A673 (cell line): ENCODE data around the gene CBX2. TPM values are rescaled to one million over a fixed set of nuclear protein-coding genes. Genes with fewer than 3 reads are reported as not detected.

Source experiments
- BruUV-seq: library from RNA; stranded (reverse); fragments of 400-500 nt; replicated peaks from 2 replicates; lab custom pipeline; 2021; lab: Mats Ljungman, UMichigan
- CTCF ChIA-PET: fragments of 300-600 bp; sonication (Branson Sonifier 250); formaldehyde crosslinking; loops from one replicate; lab custom pipeline; 2022; ENCODE audit warnings: antibody characterized with exemption; lab: Charles Lee
- POLR2A ChIA-PET: fragments of 300-600 bp; sonication (Branson Sonifier 250); formaldehyde crosslinking; loops from one replicate; lab custom pipeline; 2022; ENCODE audit warnings: antibody characterized with exemption; ENCODE audit not compliant: low non-redundant PET; lab: Charles Lee
- DNase-seq: peaks from one replicate; pipeline ENCODE4 v3.0.0-alpha.2; 2015; ENCODE audit warnings: low spot score
- H3K27ac ChIP-seq: fragments of 200-600 bp; sonication (generic); 2 replicates; pipeline ENCODE4 v1.5.1; 2016; ENCODE audit warnings: mixed run types, low read depth, mild to moderate bottlenecking, mixed read lengths, antibody characterized with exemption, low read length; ENCODE audit not compliant: poor library complexity, severe bottlenecking
- H3K27me3 ChIP-seq: fragments of 200-600 bp; sonication (generic); replicated peaks from 2 replicates; pipeline ENCODE4 v1.6.1; 2017; ENCODE audit warnings: mixed run types, low read depth, mild to moderate bottlenecking, mixed read lengths, antibody characterized with exemption, low read length; ENCODE audit not compliant: insufficient read depth, poor library complexity
- H3K36me3 ChIP-seq: fragments of 200-600 bp; sonication (generic); 2 replicates; pipeline ENCODE4 v1.6.1; 2016; ENCODE audit warnings: mixed run types, mild to moderate bottlenecking, mixed read lengths, antibody characterized with exemption, low read length; ENCODE audit not compliant: insufficient read depth, poor library complexity, severe bottlenecking
- H3K4me1 ChIP-seq: fragments of 200-600 bp; sonication (generic); 2 replicates; pipeline ENCODE4 v1.6.1; 2017; ENCODE audit warnings: mixed run types, mild to moderate bottlenecking, mixed read lengths, antibody characterized with exemption, low read length; ENCODE audit not compliant: insufficient read depth, poor library complexity, severe bottlenecking
- H3K4me3 ChIP-seq: fragments of 200-600 bp; sonication (generic); 2 replicates; pipeline ENCODE4 v1.5.1; 2016; ENCODE audit warnings: low read depth, mixed run types, mild to moderate bottlenecking, mixed read lengths, low read length; ENCODE audit not compliant: poor library complexity, severe bottlenecking
- H3K9me3 ChIP-seq: fragments of 200-600 bp; sonication (generic); 2 replicates; pipeline ENCODE4 v1.6.1; 2016; ENCODE audit warnings: mixed run types, low read depth, mild to moderate bottlenecking, mixed read lengths, antibody characterized with exemption, low read length; ENCODE audit not compliant: poor library complexity, severe bottlenecking
- CTCF ChIP-seq: fragments of 300-800, 200-600 bp; sonication (generic); conservative IDR thresholded peaks from 2 replicates; pipeline ENCODE4 v1.5.1; 2017; ENCODE audit warnings: low read depth, mild to moderate bottlenecking, antibody characterized with exemption, low read length, moderate library complexity, mixed read lengths
- EZH2 ChIP-seq: fragments of 200-600 bp; sonication (generic); IDR thresholded peaks from 2 replicates; pipeline ENCODE4 v1.6.1; 2017; ENCODE audit warnings: borderline replicate concordance, low read depth, mild to moderate bottlenecking, mixed read lengths, antibody characterized with exemption, low read length; ENCODE audit not compliant: poor library complexity, severe bottlenecking
- intact Hi-C: fragments of 100-400 bp; cut with micrococcal nuclease; formaldehyde crosslinking; loops from one replicate; pipeline ENCODE4 v1.10.0; 2022; ENCODE audit not compliant: unreplicated experiment
- total RNA-seq: library from RNA; stranded (reverse); gene quantifications from 2 replicates; pipeline ENCODE4 v1.2.3, GENCODE V29; 2021

The CBX2 gene
- total RNA-seq, 1 experiment from 2014 or later: 59.5 TPM

GRCh38 chr17:79832218-79833109, 54.5 kb downstream of the CBX2 start:
- Histone ChIP-seq H3K4me3 (peak overlapping the region; percentile 20), H3K9me3 (no peaks in the 10 kb centered on the region), H3K27ac (peak overlapping the region; percentile 58), H3K27me3 (no peaks in the 10 kb centered on the region), H3K36me3 (peaks cover 23% of the 10 kb centered on the region), H3K4me1 (peaks cover 91% of the 10 kb centered on the region)
- ChIA-PET POLR2A (interaction anchor here (0.8 kb wide), 1 partner anchor 7 kb away, joined by 4 read pairs; no protein-coding TSS in a partner anchor), CTCF (interaction anchor here (0.6 to 0.7 kb wide), 4 partner anchors 17 to 35 kb away, joined by 3 to 6 read pairs (median 3); no protein-coding TSS in a partner anchor)
- peak; percentile 75 for DNase-seq
- intact Hi-C loops: loop anchor here (10.0 kb wide), 1 partner anchor 88 kb away; no protein-coding TSS in a partner anchor
- BruUV-seq: no TSS peak
- TF ChIP-seq EZH2 (no peak), CTCF (no peak)

DNA sequence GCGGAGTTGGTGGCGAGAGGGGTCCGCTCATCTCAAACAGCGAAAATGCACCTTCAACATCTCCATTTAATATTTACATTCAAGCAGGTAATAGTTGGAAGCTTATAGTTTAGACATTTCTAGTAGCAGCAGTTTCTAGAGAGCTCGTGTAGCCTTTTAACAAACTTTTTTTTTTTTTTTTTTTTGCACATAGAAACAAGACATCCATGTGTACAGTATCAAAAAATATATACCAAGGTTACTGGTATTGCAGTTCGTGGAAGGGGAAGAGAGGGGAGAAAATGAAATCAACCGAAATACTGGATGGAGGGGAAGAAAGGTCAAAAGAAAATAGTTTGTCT, 55.1 kb downstream of the CBX2 start:
- peak overlapping the region; percentile 20 for H3K4me3 ChIP-seq
- BruUV-seq: no TSS peak
- H3K4me1 ChIP-seq: peaks cover 90% of the 10 kb centered on the region
- ChIA-PET POLR2A (interaction anchor here (0.8 kb wide), 1 partner anchor 8 kb away, joined by 4 read pairs; no protein-coding TSS in a partner anchor), CTCF (interaction anchor here (0.6 kb wide), 3 partner anchors 17 to 21 kb away, joined by 3 to 6 read pairs (median 3); no protein-coding TSS in a partner anchor)
- H3K27ac ChIP-seq: no peak overlapping the region
- no peaks in the 10 kb centered on the region for H3K9me3 ChIP-seq
- TF ChIP-seq EZH2 (no peak), CTCF (no peak)
- intact Hi-C loops: loop anchor here (10.0 kb wide), 1 partner anchor 88 kb away; no protein-coding TSS in a partner anchor
- no peaks in the 10 kb centered on the region for H3K27me3 ChIP-seq
- peaks cover 23% of the 10 kb centered on the region for H3K36me3 ChIP-seq
- no peak for DNase-seq

DNA sequence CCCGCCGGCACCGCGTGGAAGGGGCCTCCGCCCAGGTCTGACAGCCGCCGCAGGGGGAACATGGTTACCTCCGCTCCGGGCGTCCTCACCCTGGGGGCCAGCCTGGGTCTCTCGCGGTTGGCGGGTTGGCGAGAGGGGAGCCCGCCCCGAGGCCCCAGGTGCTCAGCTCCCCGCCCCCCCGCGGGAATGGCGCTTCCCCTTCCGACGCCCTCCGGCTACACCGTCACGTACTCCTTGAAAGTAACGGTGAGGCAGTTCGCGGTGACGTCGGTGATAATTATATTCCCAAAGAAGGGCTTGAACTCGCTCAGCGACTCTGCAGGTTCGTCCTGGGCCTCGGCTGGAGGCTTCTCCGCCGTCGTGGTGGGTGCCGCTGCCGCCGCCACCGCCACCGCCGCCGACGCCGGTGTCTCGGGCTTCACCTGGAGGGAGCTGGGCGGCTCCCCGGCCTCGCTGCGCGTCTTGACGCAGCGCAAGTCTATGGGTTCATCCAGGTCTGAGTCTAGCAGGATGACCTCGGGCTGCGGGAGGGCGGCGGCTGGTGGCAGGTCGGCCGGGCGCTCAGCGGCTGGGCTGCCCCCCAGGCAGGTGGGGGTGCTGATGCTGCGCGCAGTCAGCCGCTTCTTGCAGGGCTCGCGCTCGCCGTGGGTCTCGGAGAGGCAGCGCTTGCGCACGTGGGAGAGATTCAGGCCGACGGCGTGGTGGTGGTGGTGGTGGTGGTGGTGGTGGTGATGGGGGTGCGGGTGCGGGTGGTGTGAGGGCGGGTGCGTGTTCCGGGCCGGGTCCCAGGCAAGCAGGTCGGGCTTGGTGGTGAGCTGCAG, 56.0 kb downstream of the CBX2 start:
- no TSS peak for BruUV-seq
- Histone ChIP-seq H3K27me3 (no peaks in the 10 kb centered on the region), H3K9me3 (no peaks in the 10 kb centered on the region), H3K27ac (peak overlapping the region; percentile 12), H3K36me3 (peaks cover 23% of the 10 kb centered on the region), H3K4me1 (peaks cover 81% of the 10 kb centered on the region), H3K4me3 (no peak overlapping the region)
- intact Hi-C loops: loop anchor here (10.0 kb wide), 1 partner anchor 89 kb away; no protein-coding TSS in a partner anchor
- no peak for TF ChIP-seq EZH2
- TF ChIP-seq CTCF: no peak
- DNase-seq: no peak
- ChIA-PET POLR2A (interaction anchor here (0.8 kb wide), 1 partner anchor 9 kb away, joined by 4 read pairs; no protein-coding TSS in a partner anchor), CTCF (interaction anchor here (1.4 kb wide), 1 partner anchor 23 kb away, joined by 5 read pairs; no protein-coding TSS in a partner anchor)
